ENCODE data around the gene SMAD3.

SMAD3 gene

DNA sequence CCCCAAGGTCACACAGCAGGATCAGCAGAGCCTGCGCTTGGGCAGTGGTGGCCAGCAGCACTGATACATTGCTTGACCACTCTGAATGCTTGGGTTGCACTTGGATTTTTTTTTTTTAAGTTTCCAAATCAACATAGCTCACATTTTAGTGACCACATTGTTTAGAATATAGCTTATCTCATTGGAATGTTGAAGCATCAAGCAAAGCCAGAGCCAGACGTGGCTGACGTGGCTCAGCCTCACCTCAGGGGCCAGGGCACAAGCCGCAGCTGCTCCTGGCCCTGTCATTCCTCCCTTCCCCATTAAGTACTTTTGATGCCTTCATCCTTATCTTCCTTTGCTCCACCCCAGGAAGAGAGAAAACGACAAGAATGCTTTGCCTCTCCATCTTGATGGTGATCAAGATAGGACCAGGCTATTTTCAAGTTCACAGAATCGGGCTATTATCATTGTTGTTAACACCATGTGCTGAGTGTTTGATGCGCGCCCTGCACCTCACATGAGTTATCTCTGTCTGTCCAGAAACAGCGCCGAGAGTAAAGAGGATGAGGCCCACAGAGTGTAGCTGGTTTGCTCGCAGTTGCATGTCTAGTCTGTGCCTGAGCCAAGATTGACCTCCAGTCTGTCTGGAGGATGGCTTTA, 113.3 kb downstream of the SMAD3 start:
- no peak for DNase-seq (ENCODE audit: low read depth in 1 of 2, low spot score in 1 of 2)

DNA sequence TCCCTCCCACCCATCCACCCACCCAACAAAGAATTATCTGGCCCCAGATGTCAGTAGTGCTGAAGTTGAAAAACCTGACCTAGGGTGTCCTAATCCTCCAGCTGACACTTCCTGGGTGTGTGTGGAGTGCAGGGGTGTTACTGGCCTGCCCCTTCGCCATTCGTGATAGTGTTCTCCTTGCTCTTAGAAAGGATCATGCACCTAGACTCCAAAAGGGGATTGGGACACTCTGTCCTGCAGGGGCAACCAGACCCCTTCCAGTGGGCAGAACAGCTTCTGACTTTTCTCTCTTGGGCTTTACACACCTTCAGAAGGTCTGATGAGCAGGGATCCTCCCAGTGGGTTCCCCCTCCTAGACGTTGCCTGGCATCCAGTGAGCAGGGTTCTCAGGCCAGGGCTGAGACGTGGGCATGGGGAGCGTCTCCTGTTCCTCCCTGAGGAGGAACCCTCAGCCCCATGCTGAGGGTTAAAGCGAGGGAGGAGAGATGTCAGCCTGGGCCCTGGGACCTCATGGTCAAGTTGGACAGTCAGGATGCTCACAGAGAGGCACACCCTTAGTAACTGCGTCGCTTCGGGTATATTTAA, 114.1 kb downstream of the SMAD3 start:
- DNase-seq (ENCODE audit: low read depth in 1 of 2, low spot score in 1 of 2), result no peak

DNA sequence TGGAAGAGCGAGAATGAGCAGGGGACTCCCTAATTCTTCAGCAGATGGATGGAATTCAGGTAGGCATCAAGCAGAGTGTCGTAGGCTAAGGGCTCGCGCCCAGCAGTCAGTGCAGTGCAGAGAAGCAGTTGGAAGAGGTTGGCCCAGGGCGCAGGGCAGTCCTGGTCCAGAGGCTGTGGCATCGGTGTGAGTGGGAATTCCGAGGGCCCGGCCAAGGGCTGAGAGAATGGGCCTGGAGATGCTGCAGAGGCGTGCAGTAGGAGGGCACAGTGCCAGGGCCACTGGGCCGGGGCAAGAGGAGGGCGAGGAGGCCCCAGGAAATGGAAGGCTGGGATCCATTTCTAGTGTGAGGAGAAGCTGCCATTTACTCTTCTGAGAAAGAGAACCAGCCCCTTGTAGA, 114.6 kb downstream of the SMAD3 start:
- no peak for DNase-seq (ENCODE audit: low read depth in 1 of 2, low spot score in 1 of 2)

DNA sequence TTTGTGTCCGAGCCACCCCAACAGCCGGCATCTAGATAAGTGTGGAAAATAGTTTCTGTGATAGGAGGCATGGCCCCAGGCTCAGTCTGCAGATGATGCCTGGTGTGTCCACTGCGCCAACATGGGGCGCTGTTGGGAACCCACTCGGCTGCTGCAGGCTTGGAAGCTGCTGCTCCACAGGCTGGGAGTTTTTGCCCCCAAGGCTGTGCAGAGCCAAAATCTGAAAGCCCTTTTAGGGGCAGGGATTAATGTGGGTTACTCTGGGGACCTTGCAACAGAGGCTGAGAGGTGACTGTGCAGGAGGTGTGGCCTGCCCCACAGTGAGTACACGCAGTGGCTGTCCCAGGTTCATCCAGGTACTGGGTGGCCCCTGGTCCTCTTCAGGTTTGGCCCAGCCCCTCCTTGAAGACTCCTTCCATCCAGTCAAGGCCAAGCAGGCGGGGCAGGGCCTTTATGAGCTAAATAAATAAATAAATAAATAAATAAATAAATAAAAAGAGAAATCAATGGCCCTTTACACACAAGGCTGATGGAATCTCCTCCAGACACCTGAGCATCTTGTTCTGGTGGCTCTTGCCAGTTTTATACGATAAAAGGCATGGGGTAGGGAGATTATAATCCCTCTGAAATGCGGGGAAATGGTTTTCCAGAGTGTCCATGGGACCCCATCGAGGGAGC, 115.3 kb downstream of the SMAD3 start:
- no peak for DNase-seq (ENCODE audit: low read depth in 1 of 2, low spot score in 1 of 2)

DNA sequence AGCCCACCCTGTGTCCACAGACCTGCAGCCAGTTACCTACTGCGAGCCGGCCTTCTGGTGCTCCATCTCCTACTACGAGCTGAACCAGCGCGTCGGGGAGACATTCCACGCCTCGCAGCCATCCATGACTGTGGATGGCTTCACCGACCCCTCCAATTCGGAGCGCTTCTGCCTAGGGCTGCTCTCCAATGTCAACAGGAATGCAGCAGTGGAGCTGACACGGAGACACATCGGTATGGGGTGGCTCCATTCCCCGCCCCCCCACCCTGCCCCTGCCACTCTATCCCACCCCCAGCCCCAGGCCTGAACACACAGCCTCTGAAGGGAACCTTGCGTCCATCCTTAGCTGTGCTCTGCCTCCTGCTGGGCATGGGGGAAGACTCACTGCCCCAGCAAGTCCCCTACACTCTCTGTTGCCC, 115.8 kb downstream of the SMAD3 start:
- no peak for DNase-seq (ENCODE audit: low read depth in 1 of 2, low spot score in 1 of 2)

DNA sequence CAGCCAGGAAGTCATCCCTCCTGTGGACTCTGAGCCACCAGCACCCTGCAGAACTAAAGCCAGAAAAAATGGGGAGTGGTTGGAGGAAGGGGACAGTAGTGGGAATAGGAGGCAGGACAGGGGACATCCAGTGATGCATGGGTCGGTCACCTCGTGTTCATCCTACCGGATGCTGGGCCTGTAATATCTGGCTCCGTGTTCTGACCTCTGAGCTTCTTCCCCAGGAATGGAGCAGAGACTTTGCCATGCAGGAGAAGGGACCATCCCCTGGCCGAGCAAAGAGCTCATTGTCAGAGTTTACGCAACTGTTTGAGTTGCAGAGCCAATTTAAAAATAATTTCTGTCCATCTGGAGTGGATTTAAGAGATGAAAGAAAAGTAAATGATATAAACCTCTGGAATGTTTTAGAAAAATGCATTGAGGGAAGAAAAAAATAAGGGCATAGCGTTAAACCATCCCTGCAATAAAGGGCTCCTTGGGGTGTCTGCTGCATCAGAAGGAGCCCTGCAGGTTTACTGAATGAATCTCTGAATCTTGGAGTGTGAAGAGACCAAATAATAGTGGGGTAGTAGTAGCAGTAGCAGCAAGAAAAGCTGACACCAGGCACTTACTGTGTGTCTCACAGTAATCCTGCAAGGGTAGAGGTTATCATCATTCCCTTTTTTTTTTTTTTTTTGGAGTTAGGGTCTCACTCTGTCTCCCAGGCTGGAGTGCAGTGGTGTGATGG, 118.2 kb downstream of the SMAD3 start:
- no peak for DNase-seq (ENCODE audit: low read depth in 1 of 2, low spot score in 1 of 2)

DNA sequence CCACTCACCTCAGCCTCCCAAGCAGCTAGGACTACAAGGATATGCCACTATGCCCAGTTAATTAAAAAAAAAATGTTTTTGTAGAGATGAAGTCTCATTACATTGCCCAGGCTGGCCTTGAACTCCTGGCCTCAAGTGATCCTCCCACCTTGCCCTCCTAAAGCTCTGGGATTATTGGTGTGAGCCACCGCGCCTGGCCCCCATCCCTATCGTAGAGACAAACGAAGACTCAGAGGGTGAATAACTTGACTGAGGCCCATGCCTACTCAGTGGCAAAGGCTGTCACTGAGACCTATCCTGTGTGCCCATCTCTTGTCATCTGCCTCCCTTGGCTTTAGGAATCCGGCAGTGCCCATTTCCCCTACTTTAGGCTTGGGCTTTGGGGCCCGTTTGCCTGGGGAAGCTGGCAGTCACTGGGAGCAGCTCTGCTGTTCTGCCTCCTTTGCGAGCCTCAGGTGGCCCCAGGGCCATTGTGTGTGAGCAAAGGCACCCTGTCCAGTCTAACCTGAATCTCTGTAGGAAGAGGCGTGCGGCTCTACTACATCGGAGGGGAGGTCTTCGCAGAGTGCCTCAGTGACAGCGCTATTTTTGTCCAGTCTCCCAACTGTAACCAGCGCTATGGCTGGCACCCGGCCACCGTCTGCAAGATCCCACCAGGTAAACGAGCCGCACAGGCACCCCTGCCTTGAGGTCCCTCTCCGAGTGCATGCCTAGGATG, 119.0 kb downstream of the SMAD3 start:
- DNase-seq (ENCODE audit: low read depth in 1 of 2, low spot score in 1 of 2), result no peak

DNA sequence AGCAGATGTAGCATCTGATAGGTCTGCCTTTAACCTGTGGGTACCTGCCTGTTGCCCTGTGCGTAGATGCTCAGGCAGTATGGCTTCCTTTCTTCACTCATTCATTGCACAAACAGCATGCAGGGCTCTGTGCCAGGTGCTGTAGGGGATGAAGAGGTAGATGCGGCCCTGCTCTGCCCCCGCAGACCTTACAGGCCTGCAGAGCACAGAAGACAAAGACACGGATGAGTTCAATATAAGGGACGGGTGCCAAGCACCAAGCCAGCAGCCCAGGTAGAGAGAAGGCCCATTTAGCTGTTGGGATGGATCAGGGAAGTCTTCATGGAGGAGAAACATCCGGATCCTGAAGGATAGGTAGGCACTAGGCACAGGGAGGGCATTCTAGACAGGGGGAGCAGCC, 119.6 kb downstream of the SMAD3 start:
- DNase-seq (ENCODE audit: low read depth in 1 of 2, low spot score in 1 of 2), result no peak

DNA sequence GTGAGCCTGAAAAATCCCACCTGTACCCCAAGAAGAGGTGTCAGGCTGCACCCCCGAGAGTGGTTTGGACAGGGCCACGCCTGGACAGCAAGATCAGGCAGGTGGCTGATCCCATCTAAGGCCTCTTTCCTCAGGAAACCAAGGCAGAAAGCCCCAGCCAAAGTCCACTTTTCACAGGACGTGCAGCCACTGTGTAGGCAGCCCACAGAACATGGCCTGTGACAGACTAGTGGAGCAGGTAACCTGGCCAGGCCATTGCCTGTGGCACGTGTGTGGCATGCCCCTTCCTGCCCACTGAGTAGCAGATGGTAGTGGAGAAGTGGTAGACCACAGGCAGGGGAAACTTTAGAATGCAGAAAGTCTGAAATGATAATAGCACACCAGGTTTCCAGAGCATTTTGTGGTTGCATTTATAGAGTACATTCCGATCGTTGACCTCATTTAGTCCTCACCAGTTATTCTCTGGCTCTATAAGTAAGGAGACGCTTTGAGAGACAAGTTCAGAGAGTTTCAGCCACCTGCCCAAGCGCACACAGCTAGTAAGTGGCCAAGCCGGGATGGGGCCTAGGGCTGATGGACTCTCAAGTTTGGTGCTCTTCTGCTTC, 120.3 kb downstream of the SMAD3 start:
- DNase-seq (ENCODE audit: low read depth in 1 of 2, low spot score in 1 of 2), result no peak

DNA sequence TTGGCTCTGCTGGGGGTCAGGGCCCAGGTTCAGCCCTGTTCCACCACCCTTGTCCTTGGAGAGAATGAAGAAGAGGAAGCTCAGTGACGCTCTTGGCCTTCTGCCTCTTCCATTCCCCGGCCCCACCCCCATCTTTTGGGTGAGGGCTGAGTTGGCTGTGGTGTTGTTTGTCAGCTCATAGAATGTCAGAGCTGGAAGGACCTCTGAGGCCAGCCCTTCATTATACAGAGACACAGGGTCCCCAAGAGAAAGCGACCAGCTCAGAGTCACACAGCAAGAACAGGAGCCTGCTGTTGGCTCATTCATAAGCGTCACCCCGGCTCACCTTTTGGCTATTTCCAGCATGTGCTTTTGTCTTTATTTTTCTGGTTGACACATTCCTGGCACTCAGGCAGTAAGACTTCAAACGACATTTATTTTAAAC, 120.8 kb downstream of the SMAD3 start:
- no peak for DNase-seq (ENCODE audit: low read depth in 1 of 2, low spot score in 1 of 2)

DNA sequence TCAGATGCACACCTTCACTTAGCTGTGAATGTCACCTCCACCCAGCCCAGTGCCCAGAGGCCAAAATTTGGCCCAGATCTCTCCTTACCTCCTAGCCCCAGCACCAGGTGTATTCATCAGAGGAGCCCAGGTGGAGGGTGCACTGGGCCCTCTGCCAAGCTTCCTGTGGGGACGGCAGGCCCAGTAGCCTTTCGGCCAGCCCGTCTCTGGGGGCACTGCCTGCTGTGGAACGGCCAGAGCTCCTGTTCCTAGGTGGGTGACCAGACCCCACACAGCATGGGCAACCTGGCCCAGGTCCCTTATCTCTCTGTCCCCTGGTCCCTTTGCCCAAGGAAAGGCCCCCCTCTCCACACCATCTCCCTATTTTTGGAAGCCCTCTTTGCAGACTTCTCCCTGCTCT, 121.3 kb downstream of the SMAD3 start:
- DNase-seq (ENCODE audit: low read depth in 1 of 2, low spot score in 1 of 2), result no peak

DNA sequence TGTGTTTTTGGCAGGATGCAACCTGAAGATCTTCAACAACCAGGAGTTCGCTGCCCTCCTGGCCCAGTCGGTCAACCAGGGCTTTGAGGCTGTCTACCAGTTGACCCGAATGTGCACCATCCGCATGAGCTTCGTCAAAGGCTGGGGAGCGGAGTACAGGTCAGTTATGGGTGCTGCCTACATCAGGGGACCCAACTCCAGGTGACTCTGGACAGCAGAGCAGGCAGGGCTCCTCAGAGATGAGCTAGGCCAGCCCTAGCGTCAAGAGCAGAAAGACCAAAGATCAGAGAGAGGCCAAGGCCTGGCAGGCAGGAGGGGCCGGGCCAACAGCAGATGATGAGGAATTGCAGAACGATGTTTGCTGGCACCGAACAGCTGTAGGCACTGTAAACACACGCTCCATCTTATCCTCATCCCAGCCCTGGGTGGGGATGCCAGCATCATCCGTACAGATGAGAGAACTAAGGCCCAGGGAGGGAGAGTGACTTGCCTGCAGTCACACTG, 122.0 kb downstream of the SMAD3 start:
- DNase-seq (ENCODE audit: low read depth in 1 of 2, low spot score in 1 of 2), result no peak

DNA sequence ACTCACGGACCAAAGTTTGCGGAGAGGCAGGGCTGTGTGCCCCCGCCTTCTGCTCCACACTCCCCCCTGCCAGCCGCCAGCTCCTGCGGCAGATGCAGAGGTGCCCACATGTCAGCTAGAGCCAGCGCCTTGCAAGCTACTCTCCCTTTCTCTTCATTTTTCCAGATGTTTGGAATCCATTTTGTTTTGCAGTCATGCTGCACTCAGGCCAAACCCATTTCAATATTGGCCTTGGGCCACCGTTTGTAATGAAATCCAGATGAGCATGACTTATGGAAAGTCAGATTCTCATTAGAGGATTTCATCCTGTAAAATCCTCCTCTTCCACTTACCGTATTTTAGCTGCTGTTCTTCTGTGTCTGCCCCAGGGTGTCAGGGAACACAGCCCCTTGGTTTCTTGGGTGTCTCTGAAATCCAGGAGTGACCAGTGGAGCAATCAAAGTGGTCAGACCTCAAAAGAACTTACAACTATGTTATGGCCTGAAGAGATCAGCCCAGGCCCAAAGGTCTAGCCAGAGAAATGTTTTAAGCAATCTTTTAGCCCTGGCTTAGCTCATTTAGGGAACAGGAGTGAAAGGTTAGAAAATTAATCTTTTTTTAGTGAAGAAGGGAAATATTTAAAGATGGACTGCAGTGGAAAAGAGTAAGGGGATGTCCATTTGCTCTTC, 123.3 kb downstream of the SMAD3 start:
- DNase-seq (ENCODE audit: low read depth in 1 of 2, low spot score in 1 of 2), result no peak

DNA sequence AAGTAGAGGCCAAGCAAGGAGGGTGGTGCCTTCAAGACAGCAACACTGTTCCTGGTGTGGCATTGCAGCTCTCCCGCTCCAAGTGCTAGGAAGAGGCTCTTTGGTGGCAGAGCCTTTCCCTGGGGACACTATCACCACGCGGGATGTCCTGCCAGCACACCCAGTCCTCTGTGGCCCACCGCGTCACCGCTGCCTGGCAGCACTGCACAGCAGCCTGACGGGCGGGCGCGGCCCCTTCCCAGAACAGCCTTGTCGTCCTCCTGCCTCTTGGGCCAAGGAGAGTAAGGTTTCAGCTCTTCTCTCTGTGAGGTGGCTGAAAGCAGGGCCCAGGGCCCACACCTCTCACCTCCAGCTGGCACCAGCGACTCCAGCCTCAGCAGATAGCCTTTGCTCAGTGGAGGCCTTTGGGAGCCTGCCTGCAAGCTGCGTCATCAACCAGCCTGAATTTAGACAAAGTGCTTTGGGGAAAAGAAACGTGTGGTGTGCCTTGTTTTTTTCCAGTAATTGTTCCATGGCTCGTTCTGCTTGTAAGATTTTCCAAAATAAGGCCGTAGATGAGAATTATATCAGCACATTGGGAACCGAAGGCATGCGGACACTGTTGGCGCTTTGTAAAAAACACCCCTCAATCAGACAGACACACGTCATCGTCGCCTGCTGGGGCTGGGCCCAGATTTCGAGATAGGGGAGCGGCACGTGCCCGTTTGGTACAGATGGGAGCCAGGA, 124.1 kb downstream of the SMAD3 start:
- DNase-seq (ENCODE audit: low read depth in 1 of 2, low spot score in 1 of 2), result no peak

DNA sequence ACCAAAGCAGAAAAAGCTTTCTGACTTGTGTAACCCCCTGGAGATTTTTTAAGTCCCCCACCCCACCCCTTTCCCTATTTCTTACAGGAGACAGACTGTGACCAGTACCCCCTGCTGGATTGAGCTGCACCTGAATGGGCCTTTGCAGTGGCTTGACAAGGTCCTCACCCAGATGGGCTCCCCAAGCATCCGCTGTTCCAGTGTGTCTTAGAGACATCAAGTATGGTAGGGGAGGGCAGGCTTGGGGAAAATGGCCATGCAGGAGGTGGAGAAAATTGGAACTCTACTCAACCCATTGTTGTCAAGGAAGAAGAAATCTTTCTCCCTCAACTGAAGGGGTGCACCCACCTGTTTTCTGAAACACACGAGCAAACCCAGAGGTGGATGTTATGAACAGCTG, 124.9 kb downstream of the SMAD3 start:
- no peak for DNase-seq (ENCODE audit: low read depth in 1 of 2, low spot score in 1 of 2)

DNA sequence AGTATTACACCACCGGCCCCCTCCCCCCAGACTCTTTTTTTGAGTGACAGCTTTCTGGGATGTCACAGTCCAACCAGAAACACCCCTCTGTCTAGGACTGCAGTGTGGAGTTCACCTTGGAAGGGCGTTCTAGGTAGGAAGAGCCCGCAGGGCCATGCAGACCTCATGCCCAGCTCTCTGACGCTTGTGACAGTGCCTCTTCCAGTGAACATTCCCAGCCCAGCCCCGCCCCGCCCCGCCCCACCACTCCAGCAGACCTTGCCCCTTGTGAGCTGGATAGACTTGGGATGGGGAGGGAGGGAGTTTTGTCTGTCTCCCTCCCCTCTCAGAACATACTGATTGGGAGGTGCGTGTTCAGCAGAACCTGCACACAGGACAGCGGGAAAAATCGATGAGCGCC, 125.4 kb downstream of the SMAD3 start:
- DNase-seq (ENCODE audit: low read depth in 1 of 2, low spot score in 1 of 2), result no peak

DNA sequence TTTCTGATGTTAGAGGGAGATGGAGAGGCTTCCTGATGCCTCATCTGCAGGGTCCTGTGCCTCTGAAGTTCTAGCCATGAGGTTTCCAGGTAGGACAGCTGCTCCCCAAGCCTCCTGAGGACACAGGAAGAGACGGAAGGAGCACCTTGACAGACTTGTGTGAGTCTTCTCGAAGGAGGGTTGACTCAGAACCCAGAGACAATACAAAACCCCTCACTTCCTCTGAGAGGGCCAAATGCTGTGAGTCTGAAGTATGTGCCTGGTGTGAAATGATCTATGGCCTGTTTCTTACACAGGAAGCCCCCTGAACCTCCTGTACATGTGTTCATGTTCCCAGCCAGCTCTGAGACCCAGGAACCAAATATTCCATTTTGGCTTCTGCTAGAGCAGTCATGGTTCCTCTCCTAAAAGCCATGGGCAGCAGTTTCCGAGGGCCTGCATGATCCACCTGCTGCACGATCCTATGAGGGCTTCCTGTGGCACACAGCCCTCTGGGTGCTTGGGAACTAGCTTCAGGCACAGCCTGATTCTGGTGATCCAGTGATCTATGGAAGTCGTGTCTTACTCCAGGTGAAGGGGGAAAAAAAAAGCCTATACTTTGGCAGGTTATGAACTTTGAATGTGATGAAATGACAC, 126.9 kb downstream of the SMAD3 start:
- no peak for DNase-seq (ENCODE audit: low read depth in 1 of 2, low spot score in 1 of 2)

DNA sequence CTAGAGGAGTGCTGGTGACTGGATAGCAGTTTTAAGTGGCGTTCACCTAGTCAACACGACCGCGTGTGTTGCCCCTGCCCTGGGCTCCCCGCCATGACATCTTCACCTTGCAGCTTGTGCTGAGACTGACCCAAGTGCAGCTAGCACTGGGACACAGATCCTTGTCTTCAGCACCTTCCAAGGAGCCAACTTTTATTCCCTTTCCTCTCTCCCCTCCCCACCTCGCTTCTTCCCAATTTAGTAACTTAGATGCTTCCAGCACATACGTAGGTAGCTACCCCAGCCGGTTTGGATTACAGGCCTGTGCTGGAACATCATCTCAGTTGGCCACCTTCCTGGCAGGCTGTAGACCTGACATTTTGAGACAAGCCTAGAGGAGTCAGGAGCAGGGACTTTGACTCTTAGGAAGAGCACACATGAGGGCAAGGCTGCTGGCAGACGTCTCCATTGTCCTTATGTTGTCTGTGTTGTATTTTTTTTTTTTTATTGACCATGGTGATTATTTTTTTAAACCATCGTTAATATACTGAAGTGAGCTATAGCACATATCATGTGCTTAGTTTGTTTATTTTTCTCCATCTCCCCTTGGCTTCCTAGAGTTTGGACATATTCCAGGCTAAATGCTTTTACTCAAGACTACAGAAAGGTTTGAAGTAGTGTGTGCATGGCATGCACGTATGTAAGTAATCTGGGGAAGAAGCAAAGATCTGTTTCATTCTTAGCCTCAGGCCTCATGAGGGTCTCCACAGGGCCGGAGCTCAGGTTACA, 128.0 kb downstream of the SMAD3 start:
- DNase-seq (ENCODE audit: low read depth in 1 of 2, low spot score in 1 of 2), result no peak

Measured in activated CD4-positive, alpha-beta T cell treated with anti-CD3 and anti-CD28 coated beads, Interleukin-2, amount 50 U/mL, for 24 hours (primary cell).